ENCODE data around the gene PDZK1IP1. TPM values are rescaled to one million over a fixed set of nuclear protein-coding genes. Genes with fewer than 3 reads are reported as not detected.
A peak's percentile ranks its signal among the peaks of the same experiment; 100 is the strongest.

The PDZK1IP1 gene
- total RNA-seq, 1 experiment from 2014 or later: not detected

GRCh38 chr1:47179988-47180563 is 9.8 kb downstream of the PDZK1IP1 start:
- TF ChIP-seq CBX3 (IDR thresholded peaks at IDR 0.05; ENCODE audit: low read depth) (no peak), EZH2phosphoT487 (IDR thresholded peaks at IDR 0.05; ENCODE audit: borderline replicate concordance) (no peak), SP1 (IDR thresholded peaks at IDR 0.05; ENCODE audit: low read depth) (no peak)
- Histone ChIP-seq H3K9me3 (ENCODE audit: control insufficient read depth in 1 of 2, insufficient read depth in 1 of 2, low read depth in 1 of 2, low read length in 2 of 2) (no peaks in the 10 kb centered on the region), H3K4me3 (replicated peaks in 1 of 2; ENCODE audit: low read depth in 1 of 2, low read length in 2 of 2) (peak overlapping the region in 1 of 2 experiments; percentile 65; a peak in 1 of 4 replicates), H3K9ac (ENCODE audit: low read length) (no peak overlapping the region; the same call in 1 of the 2 replicates), H3K36me3 (ENCODE audit: control insufficient read depth in 1 of 2, insufficient read depth in 2 of 2, low read length in 2 of 2) (no peaks in the 10 kb centered on the region), H2AFZ (ENCODE audit: low read depth, low read length, poor library complexity, severe bottlenecking) (no peak overlapping the region), H3K4me1 (ENCODE audit: control insufficient read depth in 1 of 2, insufficient read depth in 2 of 2, low read length in 2 of 2) (peaks cover 4 to 26% of the 10 kb centered on the region in 2 experiments), H3K4me2 (ENCODE audit: low read length) (peak overlapping the region; percentile 98), H3K27me3 (ENCODE audit: insufficient read depth, low read length) (no peaks in the 10 kb centered on the region), H3K9me2 (ENCODE audit: insufficient read depth) (no peaks in the 10 kb centered on the region), H3K79me2 (ENCODE audit: insufficient read depth, low read length) (no peaks in the 10 kb centered on the region), H3K27ac (ENCODE audit: low read depth, low read length) (no peak overlapping the region), H4K20me1 (ENCODE audit: insufficient read depth) (no peaks in the 10 kb centered on the region)
- intact Hi-C loops (cut with micrococcal nuclease): loop anchor here (1.0 to 10.0 kb wide), 5 partner anchors 83 to 547 kb away; no protein-coding TSS in a partner anchor
- no TSS peak for BruUV-seq (replicated peaks)
- POLR2A ChIA-PET: interaction anchor here (1.7 kb wide), 1 partner anchor 134 kb away, joined by 4 read pairs; the partner anchor contains the start of gene STIL
- DNase-seq (ENCODE audit: low read depth, low spot score): no peak
- ATAC-seq: no peak
- RAD21 ChIA-PET (ENCODE audit: low non-redundant PET in 1 of 2, low total read pairs in 2 of 2, uncharacterized antibody in 2 of 2, unreplicated experiment in 2 of 2): interaction anchor here in 1 of 2 experiments (0.6 to 1.3 kb wide), 2 partner anchors 58 to 83 kb away, joined by 3 to 5 read pairs; no protein-coding TSS in a partner anchor
- CTCF ChIA-PET: interaction anchor here (1.3 to 2.6 kb wide), 11 partner anchors 8 to 546 kb away, joined by 3 to 31 read pairs (median 7); partner anchors contain the start of genes FOXD2 and PDZK1IP1

DNA sequence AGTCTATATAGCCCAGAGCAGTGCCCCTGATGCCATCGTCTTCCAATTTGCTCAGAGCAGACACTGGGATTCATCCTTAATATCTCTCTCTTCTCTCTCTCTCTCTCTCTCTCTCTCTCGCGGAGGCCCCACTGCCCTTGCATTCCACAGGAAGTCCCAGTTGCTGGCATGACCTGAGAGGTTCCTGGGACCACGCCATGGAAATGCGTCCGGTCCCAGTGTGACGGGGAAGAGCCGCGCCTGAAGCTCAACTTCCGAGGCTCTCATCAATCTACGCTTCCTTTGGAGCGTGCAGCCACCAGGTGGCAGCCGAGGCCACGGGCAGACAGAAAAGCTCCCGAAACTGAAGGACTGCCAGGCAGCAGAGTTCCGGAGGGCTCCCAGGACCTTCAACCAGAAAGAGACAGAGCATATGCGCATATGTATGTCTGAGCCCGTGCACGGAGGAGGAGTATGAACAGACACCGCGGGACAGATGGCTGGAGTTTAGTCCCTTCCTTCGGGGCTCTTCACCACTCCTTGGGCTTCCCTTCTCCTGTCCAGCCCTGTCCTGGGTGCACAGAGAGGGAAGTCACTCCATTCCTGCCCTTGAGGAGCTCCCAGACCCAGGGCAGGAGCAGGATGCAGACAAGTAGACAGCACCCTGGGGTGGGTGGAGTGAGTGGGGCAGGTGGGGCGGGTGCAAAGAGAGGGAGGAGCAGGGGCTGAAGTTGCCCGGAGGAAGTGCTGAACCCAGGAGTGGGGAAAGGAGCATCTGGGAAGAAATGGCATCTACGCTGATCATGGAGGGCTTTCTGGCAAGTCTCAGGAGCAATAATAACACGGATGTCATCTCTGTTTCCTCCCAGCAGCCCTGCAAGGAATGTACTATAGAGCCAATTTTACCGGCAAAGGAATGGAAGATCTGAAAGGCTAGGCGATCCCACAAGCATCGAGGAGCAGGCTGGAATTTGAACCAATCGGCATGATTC is 10.5 kb downstream of the PDZK1IP1 start:
- Histone ChIP-seq H3K79me2 (ENCODE audit: insufficient read depth, low read length) (no peaks in the 10 kb centered on the region), H3K27me3 (ENCODE audit: insufficient read depth, low read length) (no peaks in the 10 kb centered on the region), H3K27ac (ENCODE audit: low read depth, low read length) (peak overlapping the region; percentile 41), H3K9me2 (ENCODE audit: insufficient read depth) (no peaks in the 10 kb centered on the region), H2AFZ (ENCODE audit: low read depth, low read length, poor library complexity, severe bottlenecking) (no peak overlapping the region), H3K4me1 (ENCODE audit: control insufficient read depth in 1 of 2, insufficient read depth in 2 of 2, low read length in 2 of 2) (peaks cover 4 to 26% of the 10 kb centered on the region in 2 experiments), H4K20me1 (ENCODE audit: insufficient read depth) (no peaks in the 10 kb centered on the region), H3K4me3 (replicated peaks in 1 of 2; ENCODE audit: low read depth in 1 of 2, low read length in 2 of 2) (peak overlapping the region; percentile 49 to 65), H3K9me3 (ENCODE audit: control insufficient read depth in 1 of 2, insufficient read depth in 1 of 2, low read depth in 1 of 2, low read length in 2 of 2) (no peaks in the 10 kb centered on the region), H3K9ac (ENCODE audit: low read length) (peak overlapping the region; percentile 62), H3K4me2 (ENCODE audit: low read length) (peak overlapping the region; percentile 98), H3K36me3 (ENCODE audit: control insufficient read depth in 1 of 2, insufficient read depth in 2 of 2, low read length in 2 of 2) (no peaks in the 10 kb centered on the region)
- ATAC-seq (peak; percentile 81), DNase-seq (ENCODE audit: low read depth, low spot score) (peak; percentile 89)
- intact Hi-C loops (cut with micrococcal nuclease): loop anchor here (1.0 to 10.0 kb wide), 5 partner anchors 83 to 548 kb away; no protein-coding TSS in a partner anchor
- ChIA-PET CTCF (interaction anchor here (0.6 to 2.6 kb wide), 24 partner anchors 9 to 575 kb away, joined by 3 to 31 read pairs (median 4); partner anchors contain the start of genes FOXD2, MKNK1 and PDZK1IP1), POLR2A (interaction anchor here (0.6 to 1.7 kb wide), 8 partner anchors 12 to 460 kb away, joined by 3 to 4 read pairs (median 4); partner anchors contain the start of genes FOXD2 and STIL), RAD21 (ENCODE audit: low non-redundant PET in 1 of 2, low total read pairs in 2 of 2, uncharacterized antibody in 2 of 2, unreplicated experiment in 2 of 2) (interaction anchor here (0.6 to 1.3 kb wide), 5 partner anchors 59 to 531 kb away, joined by 3 to 6 read pairs (median 3); partner anchors contain the start of gene FOXD2 (in 1 of the 2))
- no TSS peak for BruUV-seq (replicated peaks)
- TF ChIP-seq, protein P1, sequence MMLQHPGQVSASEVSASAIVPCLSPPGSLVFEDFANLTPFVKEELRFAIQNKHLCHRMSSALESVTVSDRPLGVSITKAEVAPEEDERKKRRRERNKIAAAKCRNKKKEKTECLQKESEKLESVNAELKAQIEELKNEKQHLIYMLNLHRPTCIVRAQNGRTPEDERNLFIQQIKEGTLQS (IDR thresholded peaks at IDR 0.05): no peak
- TF ChIP-seq ELF1 (IDR thresholded peaks at IDR 0.05; ENCODE audit: borderline replicate concordance, low read depth) (no peak; the same call in 1 of the 2 replicates), EZH2phosphoT487 (IDR thresholded peaks at IDR 0.05; ENCODE audit: borderline replicate concordance) (no peak), CEBPB (IDR thresholded peaks at IDR 0.05; ENCODE audit: low read depth) (no peak), POLR2AphosphoS5 (IDR thresholded peaks at IDR 0.05; ENCODE audit: low read depth, low read length) (no peak; the same call in 1 of the 2 replicates), ZBTB33 (IDR thresholded peaks at IDR 0.05; ENCODE audit: extremely low read depth, insufficient replicate concordance, low read length) (no peak), JUND (IDR thresholded peaks at IDR 0.05) (no peak), TCF7L2 (IDR thresholded peaks at IDR 0.05; ENCODE audit: borderline replicate concordance, extremely low read depth, insufficient read depth, insufficient read length) (peak; percentile 41)

Measured in HCT116 (cell line).